Measurements from ENCODE around the gene ZBTB20. TPM values are rescaled to one million over a fixed set of nuclear protein-coding genes. Genes with fewer than 3 reads are reported as not detected.

The ZBTB20 gene
- total and polyA plus RNA-seq, 10 of the 15 experiments (the other 5 are each of a cell fraction or from before 2014, with no cell fraction given): 0.20 to 5.5 (median 2.2) TPM

DNA sequence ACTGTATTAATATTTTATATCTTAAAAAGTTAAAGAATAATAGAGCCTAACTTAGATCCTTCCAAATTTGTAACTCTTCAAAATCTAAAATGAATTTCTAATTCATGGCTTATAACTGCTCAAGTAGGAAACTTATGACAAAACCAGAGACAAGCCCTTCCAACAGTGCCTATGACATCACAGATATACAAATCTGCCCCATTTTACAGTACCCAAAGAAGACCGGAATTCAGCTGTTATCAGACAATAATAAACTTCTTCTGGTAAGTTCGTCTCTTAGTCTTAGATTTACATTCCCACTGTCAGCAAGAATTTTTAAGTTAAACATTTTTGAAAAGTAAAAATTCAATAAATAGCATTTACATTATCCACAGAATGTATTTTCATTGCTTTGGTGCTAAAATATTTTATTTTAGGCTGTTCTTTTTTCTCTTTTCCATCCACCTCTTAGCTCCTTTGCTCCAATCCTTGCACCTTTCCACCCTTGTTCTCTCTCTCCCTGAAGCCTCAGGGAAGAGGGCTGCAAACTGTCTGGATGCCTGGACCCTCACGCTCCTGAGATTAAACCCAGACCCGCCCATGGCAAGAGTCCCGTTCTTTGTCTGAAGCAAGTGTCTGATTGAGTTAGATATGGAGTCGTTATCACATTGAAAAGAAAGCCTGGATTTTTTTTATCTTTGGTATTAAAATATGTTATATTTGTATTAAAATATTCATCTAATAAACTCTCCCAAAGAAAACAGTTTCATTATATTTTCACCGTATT lies 312.7 kb downstream of the ZBTB20 start:
- ATAC-seq (no peak), DNase-seq (ENCODE audit: low read depth, low spot score) (no peak), FAIRE-seq (no peak)
- TF ChIP-seq MYB (IDR thresholded peaks at IDR 0.05; ENCODE audit: borderline replicate concordance, low read depth, low read length) (no peak), MEF2A (IDR thresholded peaks at IDR 0.05; ENCODE audit: insufficient read depth, low read depth, low read length) (no peak), SPI1 (IDR thresholded peaks at IDR 0.05; ENCODE audit: borderline replicate concordance, insufficient read depth, low read depth, low read length) (no peak), NR2C1 (IDR thresholded peaks at IDR 0.05) (no peak), ZSCAN29 (IDR thresholded peaks at IDR 0.05) (no peak), NR2F1 (conservative IDR thresholded peaks at IDR 0.05) (no peak), IKZF2 (IDR thresholded peaks at IDR 0.05) (no peak)
- TF ChIP-seq, protein P1, sequence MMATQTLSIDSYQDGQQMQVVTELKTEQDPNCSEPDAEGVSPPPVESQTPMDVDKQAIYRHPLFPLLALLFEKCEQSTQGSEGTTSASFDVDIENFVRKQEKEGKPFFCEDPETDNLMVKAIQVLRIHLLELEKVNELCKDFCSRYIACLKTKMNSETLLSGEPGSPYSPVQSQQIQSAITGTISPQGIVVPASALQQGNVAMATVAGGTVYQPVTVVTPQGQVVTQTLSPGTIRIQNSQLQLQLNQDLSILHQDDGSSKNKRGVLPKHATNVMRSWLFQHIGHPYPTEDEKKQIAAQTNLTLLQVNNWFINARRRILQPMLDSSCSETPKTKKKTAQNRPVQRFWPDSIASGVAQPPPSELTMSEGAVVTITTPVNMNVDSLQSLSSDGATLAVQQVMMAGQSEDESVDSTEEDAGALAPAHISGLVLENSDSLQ (IDR thresholded peaks at IDR 0.05): no peak
- TF ChIP-seq, protein P2, sequence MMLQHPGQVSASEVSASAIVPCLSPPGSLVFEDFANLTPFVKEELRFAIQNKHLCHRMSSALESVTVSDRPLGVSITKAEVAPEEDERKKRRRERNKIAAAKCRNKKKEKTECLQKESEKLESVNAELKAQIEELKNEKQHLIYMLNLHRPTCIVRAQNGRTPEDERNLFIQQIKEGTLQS (IDR thresholded peaks at IDR 0.05; ENCODE audit: borderline replicate concordance, extremely low read depth, low read depth, low read length): no peak
- TF ChIP-seq, protein P3, sequence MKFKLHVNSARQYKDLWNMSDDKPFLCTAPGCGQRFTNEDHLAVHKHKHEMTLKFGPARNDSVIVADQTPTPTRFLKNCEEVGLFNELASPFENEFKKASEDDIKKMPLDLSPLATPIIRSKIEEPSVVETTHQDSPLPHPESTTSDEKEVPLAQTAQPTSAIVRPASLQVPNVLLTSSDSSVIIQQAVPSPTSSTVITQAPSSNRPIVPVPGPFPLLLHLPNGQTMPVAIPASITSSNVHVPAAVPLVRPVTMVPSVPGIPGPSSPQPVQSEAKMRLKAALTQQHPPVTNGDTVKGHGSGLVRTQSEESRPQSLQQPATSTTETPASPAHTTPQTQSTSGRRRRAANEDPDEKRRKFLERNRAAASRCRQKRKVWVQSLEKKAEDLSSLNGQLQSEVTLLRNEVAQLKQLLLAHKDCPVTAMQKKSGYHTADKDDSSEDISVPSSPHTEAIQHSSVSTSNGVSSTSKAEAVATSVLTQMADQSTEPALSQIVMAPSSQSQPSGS (IDR thresholded peaks at IDR 0.05; ENCODE audit: low read length): no peak
- no peak overlapping the region for H3K4me2 ChIP-seq (ENCODE audit: control insufficient read depth, insufficient read depth)
- no peaks in the 10 kb centered on the region for H3K79me2 ChIP-seq (ENCODE audit: control insufficient read depth, insufficient read depth, low read length)
- H3K4me1 ChIP-seq (ENCODE audit: control insufficient read depth, insufficient read depth, low read length): no peaks in the 10 kb centered on the region
- RAD21 ChIA-PET (ENCODE audit: unreplicated experiment): no interaction called here
- H3K27me3 ChIP-seq (replicated peaks in 1 of 2; ENCODE audit: control insufficient read depth in 2 of 2, insufficient read depth in 2 of 2, low read length in 1 of 2): no peaks in the 10 kb centered on the region
- POLR2A ChIA-PET: interaction anchor here (0.6 kb wide), 1 partner anchor 214 kb away, joined by 4 read pairs; no protein-coding TSS in a partner anchor
- H3K27ac ChIP-seq (ENCODE audit: control insufficient read depth, insufficient read depth): no peak overlapping the region
- intact Hi-C loops (cut with micrococcal nuclease; ENCODE audit: unreplicated experiment) (loop anchor here (10.0 kb wide), 1 partner anchor 980 kb away; no protein-coding TSS in a partner anchor), in situ Hi-C loops (cut with MboI) (loop anchor here (25.0 kb wide), 1 partner anchor 978 kb away; no protein-coding TSS in a partner anchor)
- no peak overlapping the region for H3K9ac ChIP-seq (ENCODE audit: control insufficient read depth, insufficient read depth, low read length)
- no peak overlapping the region for H2AFZ ChIP-seq (ENCODE audit: control insufficient read depth, low read depth, low read length)
- CTCF ChIA-PET: interaction anchor here (1.2 to 1.5 kb wide), 2 partner anchors 7 to 10 kb away, joined by 3 to 5 read pairs; no protein-coding TSS in a partner anchor
- no TSS peak for BruUV-seq (replicated peaks)
- no peaks in the 10 kb centered on the region for H3K36me3 ChIP-seq (ENCODE audit: control insufficient read depth in 2 of 2, insufficient read depth in 2 of 2, low read length in 1 of 2)
- H3K9me3 ChIP-seq (replicated peaks; ENCODE audit: control insufficient read depth, insufficient read depth, low read length): no peaks in the 10 kb centered on the region
- H4K20me1 ChIP-seq (ENCODE audit: control insufficient read depth, insufficient read depth): no peaks in the 10 kb centered on the region
- WGBS (ENCODE audit: insufficient coverage, insufficient replicate concordance, low lambda C conversion rate, missing lambda C conversion rate): 67% methylated on average over 7 of the region's 7 CpGs
- SMC1A ChIA-PET (ENCODE audit: uncharacterized antibody, unreplicated experiment): no interaction called here
- no peak overlapping the region for H3K4me3 ChIP-seq
